ENCODE measurements around the gene TMEM190.
A peak's percentile ranks its signal among the peaks of the same experiment; 100 is the strongest.
"Not testable (repeated sequence)": the region's sequence is repeated elsewhere in the genome, so short reads cannot be mapped to it uniquely, and the experiment has no call there.

TMEM190 gene

GRCh38 chr19:55391702-55392615, 15.3 kb downstream of the TMEM190 start:
- Mint-ChIP-seq H3K4me1 (peaks cover 60% of the 10 kb centered on the region), H3K27me3 (ENCODE audit: low read depth, poor library complexity) (peaks cover 3% of the 10 kb centered on the region), H3K9me3 (no peaks in the 10 kb centered on the region), H3K27ac (peak overlapping the region; percentile 44), H3K4me3 (no peak overlapping the region), H3K36me3 (ENCODE audit: low read depth) (peaks cover 29% of the 10 kb centered on the region)
- DNase-seq = no peak
- no peak for TF ChIP-seq CTCF (IDR thresholded peaks at IDR 0.05)

DNA sequence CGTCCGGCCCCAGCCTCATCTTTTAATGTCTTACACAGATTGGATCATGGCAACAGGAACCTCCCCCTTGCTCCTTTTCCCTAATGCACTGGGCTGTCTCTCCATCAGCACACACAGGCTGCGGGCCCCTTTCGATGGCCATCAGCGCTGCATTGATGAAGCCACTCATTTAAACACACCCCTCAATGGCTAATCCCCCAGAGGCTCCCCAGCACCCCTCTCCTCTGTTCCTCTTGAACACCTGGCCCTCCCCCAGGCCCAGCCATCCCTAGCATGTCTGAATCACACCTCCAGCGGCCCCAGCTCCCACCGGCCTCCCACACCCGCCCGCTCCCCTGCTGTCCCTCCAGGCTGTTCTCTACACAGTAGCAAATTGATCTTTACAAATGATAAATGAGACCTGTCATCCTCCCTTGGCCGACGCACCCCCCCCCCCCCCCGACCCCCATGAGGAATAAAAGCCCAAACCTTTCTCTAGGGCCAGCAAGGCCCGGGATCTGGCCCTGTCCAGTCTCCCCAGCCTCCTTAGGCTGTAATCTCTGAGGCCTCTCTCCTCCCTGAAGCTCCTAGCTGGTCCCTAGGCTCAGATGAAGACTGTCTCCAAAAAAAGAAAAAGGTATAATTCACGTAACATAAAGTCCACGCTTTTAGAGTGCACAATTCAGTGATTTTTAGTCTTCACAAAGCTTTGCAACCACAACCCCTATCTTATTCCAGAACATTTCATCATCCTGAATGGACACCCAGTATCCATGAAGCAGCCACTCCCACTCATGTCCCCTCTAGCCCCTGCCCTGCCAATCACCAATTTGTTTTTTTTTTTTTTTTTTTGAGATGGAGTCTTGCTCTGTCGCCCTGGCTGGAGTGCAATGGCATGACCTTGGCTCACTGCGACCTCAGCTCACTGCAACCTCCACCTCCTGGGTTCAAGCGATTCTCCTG, 16.5 kb downstream of the TMEM190 start:
- Mint-ChIP-seq H3K36me3 (ENCODE audit: low read depth) (peaks cover 34% of the 10 kb centered on the region), H3K4me3 (peak overlapping the region; percentile 47), H3K27ac (peak overlapping the region; percentile 44), H3K27me3 (ENCODE audit: low read depth, poor library complexity) (peaks cover 3% of the 10 kb centered on the region), H3K4me1 (peaks cover 49% of the 10 kb centered on the region), H3K9me3 (no peaks in the 10 kb centered on the region)
- no peak for DNase-seq
- no peak for TF ChIP-seq CTCF (IDR thresholded peaks at IDR 0.05)

- Mint-ChIP-seq H3K27ac (peak overlapping the region; percentile 91), H3K27me3 (ENCODE audit: low read depth, poor library complexity) (peaks cover 3% of the 10 kb centered on the region), H3K4me3 (no peak overlapping the region), H3K36me3 (ENCODE audit: low read depth) (peaks cover 36% of the 10 kb centered on the region), H3K9me3 (no peaks in the 10 kb centered on the region), H3K4me1 (peaks cover 22% of the 10 kb centered on the region)
- no peak for DNase-seq
- no peak for TF ChIP-seq CTCF (IDR thresholded peaks at IDR 0.05)
Measured at GRCh38 chr19:55398200-55398925, 21.7 kb downstream of the TMEM190 start.

- DNase-seq = no peak
- no peak for TF ChIP-seq CTCF (IDR thresholded peaks at IDR 0.05)
- no peaks in the 10 kb centered on the region for H3K9me3 Mint-ChIP-seq
- peak overlapping the region; percentile 15 for H3K4me3 Mint-ChIP-seq
- peaks cover 6% of the 10 kb centered on the region for H3K27me3 Mint-ChIP-seq (ENCODE audit: low read depth, poor library complexity)
- H3K27ac Mint-ChIP-seq = peak overlapping the region; percentile 93
- H3K36me3 Mint-ChIP-seq (ENCODE audit: low read depth) = peaks cover 48% of the 10 kb centered on the region
- H3K4me1 Mint-ChIP-seq = peaks cover 28% of the 10 kb centered on the region
Measured at GRCh38 chr19:55400281-55401087, 23.9 kb downstream of the TMEM190 start.

GRCh38 chr19:55401390-55401789, 24.8 kb downstream of the TMEM190 start:
- Mint-ChIP-seq H3K4me1 (peaks cover 37% of the 10 kb centered on the region), H3K27ac (peak overlapping the region; percentile 80), H3K36me3 (ENCODE audit: low read depth) (peaks cover 57% of the 10 kb centered on the region)
- not testable (repeated sequence) for H3K27me3 Mint-ChIP-seq (ENCODE audit: low read depth, poor library complexity); DNase-seq; H3K9me3 Mint-ChIP-seq; H3K4me3 Mint-ChIP-seq

Measured in nephron progenitor cell (in vitro differentiated cells).